ENCODE measurements around the gene RPA1.
"Not testable (repeated sequence)": the region's sequence is repeated elsewhere in the genome, so short reads cannot be mapped to it uniquely, and the experiment has no call there.

Gene RPA1

GRCh38 chr17:1880851-1881630 is 51.2 kb downstream of the RPA1 start:
- no peak for DNase-seq

- DNase-seq, result peak; percentile 8
Measured at GRCh38 chr17:1882836-1883235, 53.0 kb downstream of the RPA1 start.

DNA sequence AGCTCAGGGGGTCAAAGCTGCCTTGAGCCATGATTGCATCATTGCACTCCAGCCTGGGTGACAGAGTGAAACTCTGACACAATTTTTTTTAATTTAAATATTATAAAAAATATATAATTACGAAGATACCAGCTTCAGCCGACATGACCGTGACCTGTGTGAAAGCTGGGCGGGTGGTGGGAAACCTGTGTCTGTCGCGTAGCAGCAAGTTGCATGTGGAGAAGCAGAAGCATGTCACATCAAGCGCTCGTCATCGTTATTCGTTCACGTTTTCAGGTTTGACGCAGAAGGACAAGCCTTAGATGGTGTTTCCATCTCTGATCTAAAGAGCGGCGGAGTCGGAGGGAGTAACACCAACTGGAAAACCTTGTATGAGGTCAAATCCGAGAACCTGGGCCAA is 53.7 kb downstream of the RPA1 start:
- DNase-seq, result no peak

- no peak for DNase-seq
Measured at GRCh38 chr17:1888741-1889140, 58.9 kb downstream of the RPA1 start.

DNA sequence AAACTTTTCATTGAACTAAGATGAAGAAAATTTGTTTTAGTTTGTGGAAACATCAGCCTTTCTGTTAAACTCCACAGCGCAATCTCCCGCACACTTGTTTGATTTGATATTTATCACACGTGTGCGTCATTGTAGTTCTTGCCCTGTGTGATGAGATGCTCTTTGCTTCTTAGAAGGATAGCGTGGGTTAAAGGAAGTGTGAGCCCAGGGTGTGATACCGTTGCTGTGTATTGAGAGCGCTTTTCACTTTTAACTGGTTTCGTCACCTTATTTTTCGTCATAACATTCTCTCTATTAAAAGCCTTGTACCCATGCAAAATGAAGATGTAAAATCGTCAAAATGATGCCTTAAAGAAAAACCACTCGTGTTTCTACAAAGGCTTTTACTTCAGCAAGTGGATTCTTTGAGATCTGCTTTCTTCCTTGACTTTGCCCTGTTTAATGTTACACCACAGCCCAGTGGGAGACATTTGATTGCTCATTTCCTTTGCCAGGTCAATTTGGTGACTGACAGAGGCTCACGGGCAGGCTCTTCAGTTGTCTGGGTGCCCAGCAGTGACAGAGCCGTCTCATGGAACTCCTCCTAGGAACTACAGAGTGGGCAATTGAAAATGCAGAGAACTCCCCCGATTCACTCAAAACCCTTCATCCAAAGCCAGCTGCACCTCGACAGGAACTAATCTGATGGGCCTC is 61.1 kb downstream of the RPA1 start:
- no peak for DNase-seq

GRCh38 chr17:1894753-1895339 is 65.0 kb downstream of the RPA1 start:
- no peak for DNase-seq

DNA sequence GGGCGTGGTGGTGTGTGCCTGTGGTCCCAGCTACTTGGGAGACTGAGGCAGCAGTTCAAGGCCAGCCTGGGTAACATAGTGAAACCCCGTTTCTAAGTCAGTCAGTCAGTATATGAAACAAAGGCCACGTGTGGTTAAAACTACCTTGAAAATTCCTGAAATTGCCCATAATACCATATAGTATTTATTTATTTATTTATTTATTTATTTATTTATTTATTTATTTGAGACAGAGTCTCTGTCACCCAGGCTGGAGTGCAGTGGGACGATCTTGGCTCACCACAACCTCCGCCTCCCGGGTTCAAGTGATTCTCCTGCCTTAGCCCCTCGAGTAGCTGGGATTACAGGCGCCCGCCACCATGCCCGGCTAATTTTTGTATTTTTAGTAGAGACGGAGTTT is 65.7 kb downstream of the RPA1 start:
- not testable (repeated sequence) for DNase-seq

DNA sequence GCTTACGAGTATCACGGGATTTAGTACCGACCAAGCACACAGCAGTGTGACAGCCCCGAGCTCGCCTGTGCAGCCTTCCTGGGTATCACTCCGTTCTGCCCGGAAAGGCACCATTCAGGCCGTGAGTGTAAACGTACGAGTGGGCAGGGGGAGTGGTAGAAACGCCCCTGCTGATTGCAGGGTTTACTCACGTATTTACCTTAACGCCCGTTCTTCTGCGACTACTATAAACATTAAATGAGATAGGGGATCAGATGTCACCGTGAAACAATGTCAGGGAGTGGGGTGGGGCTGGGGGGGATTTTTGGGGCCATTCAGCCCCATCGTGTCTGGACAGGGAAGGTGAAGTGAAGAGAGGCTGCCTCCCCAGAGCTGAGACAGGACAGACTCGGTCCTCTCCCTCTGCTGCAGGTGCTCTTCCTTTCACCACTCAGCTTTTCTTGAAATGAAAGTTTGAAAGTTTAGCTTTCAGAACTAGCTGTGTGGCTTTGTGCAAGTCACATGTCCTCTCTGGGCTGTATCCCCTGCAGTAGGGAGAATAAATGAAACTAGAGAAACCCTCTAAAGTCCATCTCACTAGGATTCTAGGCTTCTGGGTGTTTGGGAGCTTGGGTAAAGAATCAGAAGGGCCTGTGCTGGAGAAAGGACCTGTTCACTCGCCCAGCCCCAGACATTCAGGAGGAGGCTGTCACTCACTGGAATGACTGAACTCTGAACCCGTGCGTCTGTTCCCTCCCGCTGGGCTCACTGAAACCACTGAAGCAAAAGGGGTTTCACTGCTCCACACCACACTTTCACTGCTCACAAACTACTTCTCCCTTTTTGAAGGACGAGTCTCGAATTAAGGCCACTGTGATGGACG is 66.7 kb downstream of the RPA1 start:
- DNase-seq, result peak; percentile 21

GRCh38 chr17:1897105-1897656 is 67.4 kb downstream of the RPA1 start:
- no peak for DNase-seq

DNA sequence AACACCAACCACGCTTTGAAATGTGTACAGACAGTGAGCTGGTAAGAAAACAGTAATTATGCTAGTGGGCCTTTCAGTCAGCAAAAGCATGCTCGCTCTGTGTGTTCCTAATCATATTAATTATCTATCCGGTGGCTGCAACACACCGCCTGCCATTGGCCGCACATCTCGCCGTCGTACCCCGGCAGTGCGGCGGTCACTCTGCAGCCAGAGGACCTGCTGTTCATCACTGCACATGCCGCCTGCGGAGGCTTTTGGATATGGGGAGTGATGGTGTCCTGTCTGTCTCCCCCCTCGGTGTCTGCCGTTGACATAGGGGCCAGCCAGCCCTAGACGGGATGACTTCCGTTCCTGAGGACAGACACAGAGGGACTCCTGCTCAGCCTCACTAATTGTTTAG is 68.5 kb downstream of the RPA1 start:
- no peak for DNase-seq

- no peak for DNase-seq
Measured at GRCh38 chr17:1898872-1899271, 69.1 kb downstream of the RPA1 start.

- no peak for DNase-seq
Measured at GRCh38 chr17:1899403-1900000, 69.7 kb downstream of the RPA1 start.

DNA sequence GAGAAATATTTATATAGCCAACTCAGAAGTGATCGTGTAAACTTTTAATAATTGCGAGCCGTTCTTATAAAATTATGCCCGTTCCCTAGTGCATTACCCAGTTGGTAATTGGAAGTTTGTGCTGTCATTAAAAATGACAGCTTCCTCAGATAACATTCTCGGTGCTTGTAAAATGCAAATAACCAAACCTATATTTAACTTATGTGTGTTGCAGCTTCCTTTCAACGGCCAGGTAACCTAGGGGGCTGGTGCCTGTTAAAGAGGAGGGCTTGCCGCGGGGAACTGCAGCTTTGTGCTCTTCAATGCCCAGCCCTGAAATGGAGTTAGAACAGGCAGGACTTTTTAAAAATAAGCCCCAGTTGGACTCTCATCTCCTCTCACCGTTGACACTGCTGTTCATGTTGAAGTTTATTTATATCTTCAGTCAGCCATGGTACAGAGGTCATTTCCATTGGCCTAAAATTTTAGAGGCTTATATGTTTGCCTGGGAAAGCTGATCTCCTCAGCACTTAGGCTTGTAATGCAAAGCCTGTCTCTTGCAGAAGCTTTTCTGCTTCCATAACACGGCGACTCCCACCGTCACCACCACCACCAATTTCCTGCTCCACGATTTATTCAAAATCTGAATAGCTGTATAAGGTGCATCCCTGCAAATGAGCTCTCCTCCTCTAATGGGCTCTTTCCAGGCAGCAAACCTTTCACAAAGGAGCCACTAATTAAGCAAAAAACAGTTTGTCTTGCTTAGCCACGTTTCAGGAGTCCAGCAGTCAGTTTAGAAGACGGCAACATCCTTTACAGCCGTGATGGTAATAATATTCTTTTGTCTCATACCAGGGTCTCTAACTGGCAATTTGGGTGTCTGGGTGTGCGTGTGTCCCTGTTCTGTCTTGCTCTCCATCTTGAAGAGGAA is 74.7 kb downstream of the RPA1 start:
- no peak for DNase-seq

GRCh38 chr17:1905190-1905913 is 75.5 kb downstream of the RPA1 start:
- DNase-seq, result no peak

GRCh38 chr17:1906662-1907101 is 76.9 kb downstream of the RPA1 start:
- DNase-seq, result no peak

DNA sequence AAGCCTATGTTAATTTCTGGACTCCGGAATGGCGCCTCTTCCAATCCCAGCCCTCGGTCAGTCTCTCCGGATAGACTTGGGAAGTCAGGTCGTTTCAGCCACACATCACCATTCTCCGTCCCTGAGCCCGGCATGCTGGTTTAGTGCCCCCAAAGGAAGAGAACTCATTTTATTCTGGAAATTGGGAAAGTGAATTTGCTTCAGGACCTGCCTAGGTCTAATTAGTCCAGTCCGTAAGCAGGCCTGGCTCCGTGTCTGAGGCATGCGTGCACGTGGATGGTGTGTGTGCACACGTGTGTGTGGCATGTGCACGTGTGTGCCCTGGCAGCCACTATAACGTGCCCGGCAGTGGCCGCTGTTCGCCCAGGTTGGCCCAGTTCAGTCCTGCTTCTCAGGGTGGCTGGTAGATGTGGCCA is 77.4 kb downstream of the RPA1 start:
- no peak for DNase-seq

DNA sequence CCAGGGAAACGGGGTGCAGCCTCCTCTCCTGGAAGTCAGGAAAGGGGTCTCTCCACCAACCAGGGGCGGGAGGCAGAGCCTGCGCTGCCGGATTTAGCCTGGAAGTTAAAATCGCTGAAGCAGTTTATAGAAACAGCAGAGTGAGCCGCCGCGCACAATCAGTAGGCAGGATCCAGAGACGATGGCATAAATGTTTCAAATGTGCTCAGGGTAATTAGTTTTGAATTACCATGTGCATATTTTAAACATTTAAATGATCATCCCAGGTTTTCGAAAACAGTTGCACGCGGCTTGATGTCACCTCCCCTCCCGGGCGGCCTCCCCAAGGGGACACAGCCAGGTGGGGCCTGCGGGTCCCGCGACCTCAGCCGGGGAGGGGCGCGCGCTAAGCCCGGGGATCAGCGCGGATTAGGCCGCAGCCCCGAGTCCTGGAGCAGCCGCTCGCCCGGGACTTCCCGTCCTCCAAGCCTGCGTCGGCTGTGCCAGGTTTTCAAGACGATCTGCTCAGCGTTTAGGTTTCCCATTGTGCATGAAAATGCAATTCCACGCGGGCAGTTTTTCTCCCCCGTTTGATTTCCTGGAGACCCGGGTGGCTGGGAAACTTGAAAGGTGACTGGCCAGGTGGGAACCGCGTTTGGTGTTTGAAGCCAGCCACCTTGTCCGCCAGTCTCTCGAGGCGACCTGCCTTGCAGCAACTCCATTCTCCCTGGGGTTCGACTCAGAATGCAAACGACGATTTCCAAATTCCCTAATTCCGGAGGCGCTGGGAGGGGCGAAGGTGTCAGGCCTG is 78.3 kb downstream of the RPA1 start:
- DNase-seq, result no peak

DNA sequence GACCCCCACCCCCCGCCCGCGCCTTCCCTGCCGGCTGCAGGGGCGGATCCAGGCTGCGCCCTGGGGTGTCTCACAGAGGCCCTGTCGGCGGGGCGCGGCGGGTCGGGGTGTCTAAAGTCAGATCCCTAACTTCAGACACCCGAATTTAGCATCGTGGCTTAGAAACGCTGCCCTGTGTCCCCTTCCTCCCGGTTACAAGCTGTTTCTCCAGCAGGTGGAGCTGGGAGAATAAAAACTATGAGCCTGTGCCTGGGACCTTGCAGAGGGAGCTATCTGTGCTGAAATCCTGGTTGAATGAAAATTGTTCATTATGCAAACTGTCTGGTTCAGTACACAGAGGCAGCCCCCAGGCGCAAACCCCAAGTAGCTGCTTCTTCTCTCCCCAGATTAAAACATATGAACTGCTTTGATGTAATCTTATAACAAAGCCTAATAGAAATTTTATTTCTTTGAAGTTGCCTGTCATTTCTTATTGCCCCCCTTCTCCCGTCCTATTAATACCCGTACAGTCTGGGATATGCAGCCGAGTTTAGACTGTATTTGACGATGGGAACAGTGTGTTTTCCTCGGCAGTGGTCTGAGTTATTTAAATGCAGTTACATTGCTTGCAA is 79.0 kb downstream of the RPA1 start:
- peak; percentile 56 for DNase-seq

DNA sequence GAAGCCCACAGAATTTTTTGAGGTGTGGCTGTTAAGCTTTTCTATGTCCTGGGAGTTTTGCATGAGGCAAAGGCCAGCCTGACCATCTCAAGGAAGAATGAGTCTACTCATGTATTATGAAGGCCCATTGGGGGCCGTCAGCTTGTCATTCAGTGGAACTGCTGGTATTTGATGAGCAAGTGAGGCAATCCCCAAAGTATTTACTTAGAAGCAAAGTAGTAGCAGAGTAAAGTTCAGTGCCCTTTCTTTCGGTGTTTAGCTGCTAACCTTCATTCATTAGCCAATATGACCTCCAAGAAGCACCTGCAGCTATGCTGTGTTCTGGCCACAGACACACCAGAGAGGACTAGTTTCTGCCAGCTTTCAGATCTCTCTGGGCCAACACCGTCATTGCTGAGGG is 80.2 kb downstream of the RPA1 start:
- no peak for DNase-seq
